ENCODE results near the gene ATP5F1E.

ATP5F1E gene

DNA sequence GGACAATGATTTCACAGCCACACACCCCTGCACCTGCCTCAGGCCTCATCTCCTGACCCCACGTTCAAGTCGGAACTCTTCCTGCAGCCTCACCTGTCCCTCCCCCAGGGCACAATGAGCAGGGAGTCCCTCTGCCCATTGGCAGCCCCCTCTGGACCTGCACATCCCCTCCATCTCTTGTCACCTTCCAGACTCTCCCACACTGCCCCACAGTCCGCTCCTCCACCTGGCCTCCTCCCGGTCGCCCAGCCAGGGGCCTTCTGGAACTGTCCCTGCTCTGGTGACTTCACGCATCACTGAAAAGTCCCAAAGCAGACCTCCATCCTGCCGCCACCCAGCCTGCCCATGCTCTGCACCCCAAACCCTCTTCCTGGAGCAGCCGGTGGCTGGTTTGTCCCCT lies 29.7 kb downstream of the ATP5F1E start:
- Mint-ChIP-seq H3K9me3 (no peaks in the 10 kb centered on the region), H3K36me3 (peaks cover 77 to 86% of the 10 kb centered on the region in 2 donors), H3K4me3 (peak overlapping the region; percentile 94), H3K27ac (peak overlapping the region; percentile 100), H3K27me3 (no peaks in the 10 kb centered on the region), H3K4me1 (peaks cover 49 to 85% of the 10 kb centered on the region in 2 donors)
- DNase-seq (no peak), ATAC-seq (replicated peaks) (no peak)

DNA sequence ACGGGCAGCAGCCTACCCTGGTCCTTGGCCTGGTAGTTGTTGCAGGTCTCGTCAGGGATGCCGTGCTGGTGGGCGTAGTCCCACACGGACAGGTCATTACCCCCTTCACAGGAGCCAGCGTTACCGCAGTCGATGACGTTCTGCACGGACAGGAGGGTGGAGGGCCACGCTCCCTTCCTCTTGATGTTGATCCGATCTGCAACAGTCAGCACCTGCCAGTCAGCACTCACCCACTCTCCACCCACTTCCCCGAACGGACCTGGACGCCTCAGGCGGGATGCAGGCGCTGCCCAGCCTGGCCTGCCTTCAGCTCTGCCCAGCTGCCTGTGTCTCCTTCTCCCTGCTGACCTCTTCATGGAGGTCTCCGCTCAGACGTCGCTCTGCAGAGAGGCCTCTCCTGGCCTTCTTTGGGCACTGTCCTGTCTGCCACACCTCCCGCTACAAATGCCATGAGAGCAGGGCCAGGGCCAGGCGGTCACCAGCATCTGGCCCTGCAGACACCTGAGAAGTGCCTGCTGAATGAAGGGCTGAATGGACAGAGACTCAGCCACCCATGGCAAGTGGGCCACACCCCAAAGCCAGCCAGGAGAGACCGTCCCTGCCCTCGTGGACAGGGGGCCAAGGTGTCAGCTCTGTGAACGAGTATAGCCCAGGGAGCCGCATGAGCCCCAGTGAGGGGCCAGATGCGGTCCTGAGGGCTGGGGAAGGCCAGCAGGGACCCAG lies 30.5 kb downstream of the ATP5F1E start:
- peaks cover 50 to 92% of the 10 kb centered on the region in 2 donors for H3K4me1 Mint-ChIP-seq
- no peak for ATAC-seq (replicated peaks)
- no peak for DNase-seq
- peak overlapping the region; percentile 100 for H3K27ac Mint-ChIP-seq
- no peaks in the 10 kb centered on the region for H3K9me3 Mint-ChIP-seq
- peak overlapping the region; percentile 66 to 94 for H3K4me3 Mint-ChIP-seq
- peaks cover 84 to 93% of the 10 kb centered on the region in 2 donors for H3K36me3 Mint-ChIP-seq
- H3K27me3 Mint-ChIP-seq = no peaks in the 10 kb centered on the region

DNA sequence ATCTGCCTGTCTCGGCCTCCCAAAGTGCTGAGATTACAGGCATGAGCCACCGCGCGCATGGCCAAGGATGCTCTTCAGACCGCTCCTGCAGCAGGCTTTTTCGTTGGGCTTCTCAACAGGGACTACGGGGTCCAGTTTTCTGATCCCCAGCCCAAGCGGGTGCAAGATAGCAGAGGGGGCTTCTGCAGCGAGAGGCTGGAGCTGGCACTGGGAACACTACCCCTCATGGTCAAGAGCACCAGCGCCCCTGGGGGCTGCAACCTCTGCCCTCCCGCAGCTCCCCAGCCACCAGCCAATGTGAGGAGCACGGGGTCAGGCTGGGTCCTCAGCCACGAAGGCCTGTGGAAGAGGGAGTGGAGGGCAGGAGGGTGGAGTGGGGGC lies 31.1 kb downstream of the ATP5F1E start:
- peak overlapping the region; percentile 100 for H3K27ac Mint-ChIP-seq
- no peak for DNase-seq
- ATAC-seq (replicated peaks) = no peak
- H3K36me3 Mint-ChIP-seq = peaks cover 82 to 94% of the 10 kb centered on the region in 2 donors
- H3K9me3 Mint-ChIP-seq = no peaks in the 10 kb centered on the region
- no peaks in the 10 kb centered on the region for H3K27me3 Mint-ChIP-seq
- H3K4me3 Mint-ChIP-seq = peak overlapping the region in 1 of 2 donors; percentile 66
- H3K4me1 Mint-ChIP-seq = peaks cover 55 to 96% of the 10 kb centered on the region in 2 donors

DNA sequence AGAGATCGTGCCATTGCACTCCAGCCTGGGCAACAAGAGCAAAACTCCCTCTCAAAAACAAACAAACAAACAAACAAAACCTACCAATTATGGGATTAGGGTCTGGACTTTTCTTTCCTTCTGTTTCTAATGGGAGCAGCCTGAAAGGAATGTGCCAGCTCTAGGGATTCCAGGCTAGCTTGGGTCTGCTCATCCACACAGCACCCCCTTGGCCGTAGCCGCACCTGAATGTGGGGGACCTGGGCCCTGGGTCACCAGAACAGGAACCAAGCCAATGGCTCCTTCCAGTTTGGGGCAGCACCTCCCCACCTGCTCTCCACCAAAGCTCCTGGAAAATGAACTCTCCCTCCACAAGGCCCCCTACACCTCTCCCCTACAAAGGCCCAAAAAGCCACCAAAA lies 31.8 kb downstream of the ATP5F1E start:
- Mint-ChIP-seq H3K27ac (peak overlapping the region; percentile 37), H3K36me3 (peaks cover 82 to 94% of the 10 kb centered on the region in 2 donors), H3K4me1 (peaks cover 58 to 96% of the 10 kb centered on the region in 2 donors), H3K9me3 (no peaks in the 10 kb centered on the region), H3K4me3 (peak overlapping the region in 1 of 2 donors; percentile 28), H3K27me3 (no peaks in the 10 kb centered on the region)
- ATAC-seq (replicated peaks) (no peak), DNase-seq (no peak)

DNA sequence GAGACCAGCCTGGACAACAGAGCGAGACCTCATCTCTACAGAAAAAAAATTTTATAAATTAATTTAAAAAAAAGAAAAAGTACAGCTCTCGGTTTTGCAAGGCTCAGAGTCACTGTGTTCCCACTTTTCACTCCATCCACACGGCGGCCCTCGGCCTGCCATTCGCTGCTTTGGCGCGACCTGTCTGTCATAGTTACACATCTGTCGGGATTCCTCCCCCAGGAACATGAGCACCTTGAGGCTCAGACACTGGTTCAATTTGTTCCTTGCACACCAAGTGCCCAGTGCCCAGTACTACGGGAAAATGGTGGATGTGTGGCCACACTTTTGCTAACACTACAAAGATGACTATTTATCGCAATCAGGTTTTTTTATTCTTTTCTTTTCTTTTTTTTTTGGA lies 33.5 kb downstream of the ATP5F1E start:
- H3K4me3 Mint-ChIP-seq = no peak overlapping the region
- H3K9me3 Mint-ChIP-seq = no peaks in the 10 kb centered on the region
- peaks cover 80 to 94% of the 10 kb centered on the region in 2 donors for H3K36me3 Mint-ChIP-seq

DNA sequence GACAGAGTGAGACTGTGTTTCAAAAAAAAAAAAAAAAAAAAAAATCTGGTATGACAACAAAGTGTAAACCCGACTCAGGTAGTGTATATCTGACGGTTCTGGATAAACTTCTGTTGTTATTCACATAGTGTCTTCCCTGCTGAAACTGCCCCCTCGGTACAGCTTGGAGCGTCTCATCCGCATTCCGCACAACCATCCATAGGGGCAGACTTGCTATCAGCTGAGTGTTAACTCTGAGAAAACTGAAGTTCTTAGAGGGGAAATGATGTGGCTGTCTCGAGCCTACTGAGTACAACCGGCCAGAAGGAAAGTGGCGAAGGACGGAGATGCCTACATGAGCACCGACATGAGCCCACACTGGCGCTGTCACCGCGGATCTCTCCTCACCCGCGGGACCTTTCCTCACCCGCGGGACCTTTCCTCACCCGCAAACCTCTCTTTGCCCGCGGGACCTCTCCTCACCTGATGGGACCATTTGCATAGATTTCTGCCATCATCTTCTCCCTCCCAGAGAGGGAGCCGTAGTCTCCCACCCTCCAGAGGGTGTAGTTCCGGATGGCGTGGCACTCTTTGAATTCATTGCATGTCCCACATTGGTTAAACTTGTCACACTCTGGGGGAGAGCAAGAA lies 34.9 kb downstream of the ATP5F1E start:
- Mint-ChIP-seq H3K4me1 (peaks cover 41 to 99% of the 10 kb centered on the region in 2 donors), H3K4me3 (peak overlapping the region; percentile 12 to 53), H3K9me3 (no peaks in the 10 kb centered on the region), H3K27ac (peak overlapping the region; percentile 83), H3K36me3 (peaks cover 75 to 92% of the 10 kb centered on the region in 2 donors), H3K27me3 (no peaks in the 10 kb centered on the region)
- no peak for ATAC-seq (replicated peaks)
- DNase-seq = no peak

More for the DNA sequence above, 33.5 kb downstream of the ATP5F1E start:
- DNase-seq = no peak
- Mint-ChIP-seq H3K27ac (peak overlapping the region; percentile 75), H3K4me1 (peaks cover 53 to 100% of the 10 kb centered on the region in 2 donors), H3K27me3 (no peaks in the 10 kb centered on the region)
- ATAC-seq (replicated peaks) = no peak

DNA sequence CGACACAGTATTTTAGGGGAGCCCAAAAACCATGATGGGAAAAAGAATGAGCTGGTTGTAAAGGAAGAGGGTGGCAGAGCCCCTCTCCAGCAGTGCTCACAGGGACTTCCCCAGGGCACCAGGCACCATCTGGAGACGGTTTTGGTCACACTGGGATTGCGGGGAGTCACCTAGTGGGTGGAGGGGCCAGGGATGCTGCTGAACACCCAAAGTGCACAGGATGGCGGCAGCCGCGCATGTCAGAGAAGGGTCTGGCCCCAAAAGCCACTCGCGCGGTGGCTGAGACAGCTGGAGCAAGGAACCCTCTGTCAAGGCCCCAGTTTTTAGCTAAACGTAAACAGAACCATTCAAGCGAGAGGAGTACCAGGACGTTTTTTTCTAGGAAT lies 35.9 kb downstream of the ATP5F1E start:
- Mint-ChIP-seq H3K9me3 (no peaks in the 10 kb centered on the region), H3K4me3 (peak overlapping the region in 1 of 2 donors; percentile 67), H3K27ac (peak overlapping the region; percentile 97), H3K27me3 (no peaks in the 10 kb centered on the region), H3K4me1 (peaks cover 34 to 89% of the 10 kb centered on the region in 2 donors), H3K36me3 (peaks cover 72 to 88% of the 10 kb centered on the region in 2 donors)
- DNase-seq = no peak
- no peak for ATAC-seq (replicated peaks)

DNA sequence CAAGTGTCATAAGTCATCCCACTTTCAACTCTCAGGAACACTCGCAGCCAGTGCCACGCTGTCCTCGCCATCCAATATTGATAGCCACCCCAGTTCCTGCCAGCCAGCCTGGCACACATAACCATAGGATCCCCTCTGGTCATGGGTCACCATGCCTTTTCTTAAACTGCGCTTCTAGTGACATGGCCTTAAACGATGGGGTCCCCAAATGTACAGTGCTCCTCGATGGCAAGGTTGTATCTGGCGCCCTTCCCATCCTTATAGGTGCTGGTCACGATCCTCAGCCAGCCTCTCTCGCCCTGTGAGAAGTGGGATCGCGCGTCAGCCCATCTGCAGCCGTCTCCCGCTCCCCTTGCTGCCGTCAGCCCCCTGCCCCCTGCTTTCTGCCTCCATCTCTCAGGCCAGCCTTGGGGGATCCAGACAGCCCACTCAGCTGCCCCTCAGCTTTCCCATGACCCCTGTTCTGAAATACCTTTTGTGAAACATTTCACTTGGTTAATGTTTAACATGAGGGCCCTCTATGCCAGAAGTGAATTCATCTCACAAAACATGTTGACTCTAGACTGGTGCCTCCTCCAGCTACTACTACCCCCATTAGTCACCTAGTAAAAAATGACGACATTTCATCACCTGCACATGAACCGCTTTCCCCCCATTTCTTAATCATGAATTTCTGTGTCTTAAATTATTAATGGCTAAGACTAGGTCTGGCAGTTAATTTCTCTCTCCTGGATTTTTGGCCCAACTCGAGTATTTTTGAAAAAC lies 36.5 kb downstream of the ATP5F1E start:
- Mint-ChIP-seq H3K4me1 (peaks cover 34 to 83% of the 10 kb centered on the region in 2 donors), H3K4me3 (peak overlapping the region; percentile 67 to 69), H3K27ac (peak overlapping the region; percentile 97), H3K9me3 (no peaks in the 10 kb centered on the region), H3K36me3 (peaks cover 72 to 88% of the 10 kb centered on the region in 2 donors), H3K27me3 (no peaks in the 10 kb centered on the region)
- DNase-seq (no peak), ATAC-seq (replicated peaks) (no peak)

DNA sequence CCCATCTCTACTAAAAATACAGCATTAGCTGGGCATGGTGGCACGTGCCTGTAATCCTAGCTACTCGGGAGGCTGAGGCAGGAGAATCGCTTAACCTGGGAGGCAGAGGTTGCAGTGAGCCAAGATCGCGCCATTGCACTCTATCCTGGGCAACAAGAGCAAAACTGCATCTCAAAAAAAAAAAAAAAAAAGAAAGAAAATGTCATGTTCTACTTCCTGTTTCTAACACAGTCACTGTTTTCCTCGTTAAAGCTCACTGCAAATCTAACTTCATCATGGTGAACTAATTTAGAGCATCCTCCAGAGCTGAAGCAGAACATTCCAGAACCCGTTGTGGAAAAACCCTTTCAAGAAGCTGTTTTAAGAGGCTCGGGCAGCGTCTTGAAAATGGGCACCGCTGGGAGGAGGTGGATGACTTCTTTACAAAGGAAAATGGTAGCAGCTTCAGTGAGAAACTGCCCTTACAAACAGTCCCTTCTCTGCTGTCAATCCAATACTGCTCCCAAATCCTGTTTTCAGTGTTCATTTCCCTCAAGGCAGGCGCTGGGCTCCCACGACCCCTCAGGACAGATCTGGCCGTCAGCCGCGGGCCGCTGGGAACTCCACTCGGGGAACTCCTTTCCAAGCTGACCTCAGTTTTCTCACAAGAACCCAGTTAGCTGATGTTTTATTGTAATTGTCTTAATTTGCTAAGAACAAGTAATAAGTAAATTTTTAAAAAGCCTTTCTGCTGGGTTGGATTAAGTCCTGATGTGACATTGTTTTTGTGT lies 37.6 kb downstream of the ATP5F1E start:
- ATAC-seq (replicated peaks) = peak; percentile 27 to 29
- peak overlapping the region; percentile 29 to 53 for H3K4me3 Mint-ChIP-seq
- H3K36me3 Mint-ChIP-seq = peaks cover 73 to 84% of the 10 kb centered on the region in 2 donors
- H3K27me3 Mint-ChIP-seq = no peaks in the 10 kb centered on the region
- DNase-seq = no peak
- H3K4me1 Mint-ChIP-seq = peaks cover 32 to 73% of the 10 kb centered on the region in 2 donors
- H3K27ac Mint-ChIP-seq = peak overlapping the region; percentile 97
- no peaks in the 10 kb centered on the region for H3K9me3 Mint-ChIP-seq

DNA sequence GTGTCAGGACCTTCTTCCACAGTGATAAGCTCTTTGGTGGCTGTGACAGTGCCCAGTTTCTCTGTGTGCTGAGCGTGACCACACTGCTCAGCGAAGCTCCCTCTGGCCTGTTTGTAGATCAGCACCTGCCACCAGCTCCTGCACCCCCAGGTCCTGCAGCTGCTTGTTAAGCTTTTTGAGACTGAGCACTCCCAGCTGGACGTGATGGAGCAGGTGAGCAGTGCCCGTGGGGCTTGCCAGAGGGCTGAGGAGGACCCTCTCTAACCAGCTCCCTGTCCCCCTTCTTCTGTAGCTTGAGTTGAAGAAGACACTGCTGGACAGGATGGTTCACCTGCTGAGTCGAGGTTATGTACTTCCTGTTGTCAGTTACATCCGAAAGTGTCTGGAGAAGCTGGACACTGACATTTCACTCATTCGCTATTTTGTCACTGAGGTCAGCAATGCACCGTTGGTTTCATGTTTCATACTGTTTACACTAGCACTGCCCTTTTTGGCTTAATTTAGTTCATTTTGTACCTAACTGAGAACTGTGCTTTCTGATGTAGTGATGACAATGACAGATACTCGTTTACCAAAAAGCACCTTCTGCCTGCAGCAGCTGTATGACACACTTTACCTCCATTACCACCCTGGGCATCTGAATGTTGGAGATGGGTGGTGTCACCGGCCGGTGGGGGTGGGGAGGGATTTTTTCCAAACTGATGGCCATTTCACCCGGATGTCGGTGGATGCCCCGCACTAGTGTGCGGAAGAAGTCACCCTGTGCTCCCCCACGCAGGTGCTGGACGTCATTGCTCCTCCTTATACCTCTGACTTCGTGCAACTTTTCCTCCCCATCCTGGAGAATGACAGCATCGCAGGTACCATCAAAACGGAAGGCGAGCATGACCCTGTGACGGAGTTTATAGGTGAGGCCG lies 38.5 kb downstream of the ATP5F1E start:
- peak; percentile 54 to 57 for ATAC-seq (replicated peaks)
- no peaks in the 10 kb centered on the region for H3K27me3 Mint-ChIP-seq
- peaks cover 69 to 82% of the 10 kb centered on the region in 2 donors for H3K36me3 Mint-ChIP-seq
- peak overlapping the region; percentile 95 for H3K27ac Mint-ChIP-seq
- H3K4me1 Mint-ChIP-seq = peaks cover 30 to 72% of the 10 kb centered on the region in 2 donors
- H3K4me3 Mint-ChIP-seq = peak overlapping the region; percentile 41 to 53
- H3K9me3 Mint-ChIP-seq = no peaks in the 10 kb centered on the region
- no peak for DNase-seq

DNA sequence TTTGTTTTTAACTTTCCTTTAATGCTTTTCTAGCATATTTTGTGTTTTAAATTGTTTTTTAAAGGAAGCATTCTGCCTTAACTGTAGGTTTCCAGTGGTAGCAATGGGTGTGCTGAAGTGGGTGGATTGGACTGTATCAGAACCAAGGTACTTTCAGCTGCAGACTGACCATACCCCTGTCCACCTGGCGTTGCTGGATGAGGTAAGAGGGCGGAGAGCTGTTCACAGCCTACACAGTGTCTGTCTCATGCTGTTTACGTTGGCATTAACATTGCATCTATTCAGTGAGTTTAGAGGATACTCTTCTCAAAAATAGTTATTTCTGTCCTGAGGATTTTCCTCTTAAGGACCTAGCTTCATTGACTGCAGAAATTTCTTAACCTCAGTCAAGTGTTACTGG lies 39.2 kb downstream of the ATP5F1E start:
- peaks cover 30 to 68% of the 10 kb centered on the region in 2 donors for H3K4me1 Mint-ChIP-seq
- H3K4me3 Mint-ChIP-seq = no peak overlapping the region
- H3K9me3 Mint-ChIP-seq = no peaks in the 10 kb centered on the region
- H3K27me3 Mint-ChIP-seq = no peaks in the 10 kb centered on the region
- DNase-seq (no peak), ATAC-seq (replicated peaks) (peak; percentile 4 to 11)
- peak overlapping the region; percentile 95 for H3K27ac Mint-ChIP-seq
- peaks cover 66 to 79% of the 10 kb centered on the region in 2 donors for H3K36me3 Mint-ChIP-seq

DNA sequence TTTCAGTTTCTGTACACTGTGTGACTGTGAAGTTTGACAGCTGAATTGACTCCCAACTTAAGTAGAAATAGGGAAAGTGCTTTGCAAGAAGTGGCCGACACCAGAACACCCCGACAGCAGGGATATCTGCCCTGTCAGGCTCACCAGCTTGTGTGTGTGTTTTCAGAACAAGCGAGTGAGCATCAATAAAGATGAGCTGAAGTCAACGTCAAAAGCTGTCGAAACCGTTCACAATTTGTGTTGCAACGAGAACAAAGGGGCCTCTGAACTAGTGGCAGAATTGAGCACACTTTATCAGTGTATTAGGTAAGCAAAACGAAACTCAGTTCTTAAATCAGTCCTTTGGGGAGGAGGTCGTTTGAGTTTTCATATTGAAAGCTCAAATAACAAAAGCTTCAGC lies 40.4 kb downstream of the ATP5F1E start:
- Mint-ChIP-seq H3K4me1 (peaks cover 27 to 60% of the 10 kb centered on the region in 2 donors), H3K27ac (peak overlapping the region; percentile 71), H3K4me3 (no peak overlapping the region), H3K27me3 (no peaks in the 10 kb centered on the region), H3K36me3 (peaks cover 62 to 79% of the 10 kb centered on the region in 2 donors), H3K9me3 (no peaks in the 10 kb centered on the region)
- ATAC-seq (replicated peaks) = no peak
- no peak for DNase-seq

Measured in stimulated activated naive B cell treated with anti-CD40 and anti-IgM and Interleukin-4, amounts not matched to agents 10 μg/mL and 1 μg/mL and 100 μg/mL, for 72 hours (primary cell).